NT2/D1 (cell line): Measurements from ENCODE around the gene HLF.

Source experiments
- SUZ12 ChIP-seq: IDR thresholded peaks from 2 replicates; pipeline ENCODE4 v1.6.1; 2011; ENCODE audit not compliant: insufficient read length, insufficient read depth; ENCODE audit errors: extremely low read depth
- YY1 ChIP-seq: IDR thresholded peaks from 2 replicates; pipeline ENCODE4 v1.6.1; 2011; ENCODE audit not compliant: insufficient read length, insufficient read depth
- ZNF274 ChIP-seq: IDR thresholded peaks from 2 replicates; pipeline ENCODE4 v1.6.1; 2011; ENCODE audit warnings: mild to moderate bottlenecking, low read depth, low read length

DNA sequence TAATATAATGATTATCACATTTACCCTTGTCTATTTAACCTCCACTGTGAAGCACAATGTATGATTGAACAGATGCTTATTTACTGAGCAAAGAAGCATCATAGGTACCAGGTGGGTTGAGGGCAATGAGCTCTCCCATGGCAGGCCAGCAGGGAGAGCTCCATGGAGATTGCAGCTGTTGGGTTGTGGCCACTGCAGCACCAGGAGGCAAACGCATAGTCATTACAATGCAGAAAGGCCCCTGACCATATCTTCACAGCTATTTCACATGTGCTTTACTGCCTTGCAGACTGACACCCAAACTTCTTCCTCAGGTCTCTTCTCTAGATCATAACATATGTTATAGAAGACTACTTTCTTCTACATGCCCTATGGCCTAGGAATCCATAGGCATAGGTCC lies 81.9 kb downstream of the HLF start:
- TF ChIP-seq SUZ12 (no peak), ZNF274 (no peak), YY1 (no peak)
